Parathyroid adenoma (tissue), 2 donors: Measurements from ENCODE around the gene ARHGAP26.

Source experiments
- H2AFZ ChIP-seq: fragments of 300-600 bp; sonication (generic); one replicate; pipeline ENCODE4 v1.7.0; 2017; ENCODE audit warnings: antibody characterized with exemption, mild to moderate bottlenecking
- H3K27ac ChIP-seq: fragments of 300-600 bp; sonication (generic); one replicate; pipeline ENCODE4 v1.7.0; 2017
- H3K27me3 ChIP-seq: fragments of 300-600 bp; sonication (generic); one replicate; pipeline ENCODE4 v1.7.0; 2017; ENCODE audit warnings: low read length; ENCODE audit not compliant: control insufficient read depth, insufficient read depth
- H3K36me3 ChIP-seq: fragments of 300-600 bp; sonication (generic); one replicate; pipeline ENCODE4 v1.7.0; 2017; ENCODE audit warnings: low read length; ENCODE audit not compliant: control insufficient read depth, insufficient read depth
- H3K4me1 ChIP-seq: fragments of 300-600 bp; sonication (generic); one replicate; pipeline ENCODE4 v1.7.0; 2017; ENCODE audit warnings: control low read depth
- H3K4me2 ChIP-seq: fragments of 300-600 bp; sonication (generic); one replicate; pipeline ENCODE4 v1.7.0; 2017; ENCODE audit warnings: low read length
- H3K4me3 ChIP-seq: fragments of 300-600 bp; sonication (generic); one replicate; pipeline ENCODE4 v1.7.0; 2017; ENCODE audit warnings: low read depth, low read length
- H3K79me2 ChIP-seq: fragments of 300-600 bp; sonication (generic); one replicate; pipeline ENCODE4 v1.7.0; 2017; ENCODE audit warnings: control low read depth
- H3K9ac ChIP-seq: fragments of 300-600 bp; sonication (generic); one replicate; pipeline ENCODE4 v1.7.0; 2017; ENCODE audit warnings: mild to moderate bottlenecking
- H3K9me3 ChIP-seq: fragments of 300-600 bp; sonication (generic); one replicate; pipeline ENCODE4 v1.7.0; 2017; ENCODE audit warnings: low read length; ENCODE audit not compliant: control insufficient read depth
- TF ChIP-seq, protein P1 (sequence below): fragments of 300-600 bp; sonication (generic); IDR thresholded peaks from one replicate; pipeline ENCODE4 v1.7.0; 2017; ENCODE audit warnings: antibody characterized with exemption, mild to moderate bottlenecking
- donor health status: primary hyperparathyroidism.

ARHGAP26 gene

DNA sequence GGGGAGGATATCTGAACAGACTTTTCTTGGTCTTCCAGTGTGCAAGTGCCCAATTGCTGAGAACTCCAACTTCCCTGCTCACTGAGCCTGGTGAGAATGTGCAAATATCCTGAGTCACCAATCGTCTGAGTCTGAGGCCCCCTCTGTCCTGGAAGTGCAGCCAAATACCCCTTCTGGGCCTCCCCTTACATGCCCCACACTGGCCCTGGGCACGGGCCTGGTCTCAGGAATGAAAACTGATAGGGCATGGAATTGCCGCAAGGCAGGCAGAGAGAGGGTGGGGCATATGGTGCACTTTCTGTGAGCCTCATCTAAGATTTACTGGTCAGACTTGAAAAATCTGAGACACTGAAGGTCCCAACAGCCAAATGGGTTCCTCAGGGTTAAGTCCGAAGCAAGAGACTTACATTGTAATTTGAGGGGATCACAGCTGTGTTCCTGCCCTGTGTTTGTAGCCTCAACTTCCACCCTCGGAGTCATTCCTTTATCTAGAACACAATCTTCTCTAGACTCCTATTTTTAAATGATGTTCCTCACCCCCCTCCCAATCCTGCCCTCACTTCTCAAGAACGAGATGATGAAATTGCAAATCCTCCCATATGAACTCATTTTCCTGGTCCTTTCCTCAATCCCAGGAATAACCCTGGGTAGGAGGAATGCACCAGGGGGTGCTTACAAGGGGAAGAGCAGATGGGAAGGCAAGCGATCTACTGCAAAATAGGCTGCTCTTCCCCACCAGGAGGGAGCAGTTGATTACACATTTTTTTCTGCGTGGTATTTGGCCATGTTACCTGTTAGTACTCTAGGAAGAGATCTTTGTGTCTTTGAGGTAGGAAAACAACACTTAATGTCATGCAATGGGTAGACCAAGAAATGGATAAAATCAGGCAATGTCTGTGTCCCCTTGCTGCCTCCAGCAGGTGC, 34.6 kb upstream of the ARHGAP26 start:
- H3K36me3 ChIP-seq = no peaks in the 10 kb centered on the region
- no peaks in the 10 kb centered on the region for H3K79me2 ChIP-seq
- peaks cover 3% of the 10 kb centered on the region for H3K4me1 ChIP-seq
- no peak overlapping the region for H3K4me2 ChIP-seq
- no peaks in the 10 kb centered on the region for H3K27me3 ChIP-seq
- H3K9me3 ChIP-seq = no peaks in the 10 kb centered on the region
- no peak overlapping the region for H2AFZ ChIP-seq
- H3K4me3 ChIP-seq = no peak overlapping the region
- no peak overlapping the region for H3K9ac ChIP-seq
- TF ChIP-seq, protein P1, sequence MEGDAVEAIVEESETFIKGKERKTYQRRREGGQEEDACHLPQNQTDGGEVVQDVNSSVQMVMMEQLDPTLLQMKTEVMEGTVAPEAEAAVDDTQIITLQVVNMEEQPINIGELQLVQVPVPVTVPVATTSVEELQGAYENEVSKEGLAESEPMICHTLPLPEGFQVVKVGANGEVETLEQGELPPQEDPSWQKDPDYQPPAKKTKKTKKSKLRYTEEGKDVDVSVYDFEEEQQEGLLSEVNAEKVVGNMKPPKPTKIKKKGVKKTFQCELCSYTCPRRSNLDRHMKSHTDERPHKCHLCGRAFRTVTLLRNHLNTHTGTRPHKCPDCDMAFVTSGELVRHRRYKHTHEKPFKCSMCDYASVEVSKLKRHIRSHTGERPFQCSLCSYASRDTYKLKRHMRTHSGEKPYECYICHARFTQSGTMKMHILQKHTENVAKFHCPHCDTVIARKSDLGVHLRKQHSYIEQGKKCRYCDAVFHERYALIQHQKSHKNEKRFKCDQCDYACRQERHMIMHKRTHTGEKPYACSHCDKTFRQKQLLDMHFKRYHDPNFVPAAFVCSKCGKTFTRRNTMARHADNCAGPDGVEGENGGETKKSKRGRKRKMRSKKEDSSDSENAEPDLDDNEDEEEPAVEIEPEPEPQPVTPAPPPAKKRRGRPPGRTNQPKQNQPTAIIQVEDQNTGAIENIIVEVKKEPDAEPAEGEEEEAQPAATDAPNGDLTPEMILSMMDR = no peak
- H3K27ac ChIP-seq = no peak overlapping the region

- no peaks in the 10 kb centered on the region for H3K9me3 ChIP-seq
- H3K4me1 ChIP-seq = peaks cover 3% of the 10 kb centered on the region
- H3K27ac ChIP-seq = no peak overlapping the region
- no peak overlapping the region for H3K9ac ChIP-seq
- H3K27me3 ChIP-seq = no peaks in the 10 kb centered on the region
- H3K4me3 ChIP-seq = no peak overlapping the region
- H3K36me3 ChIP-seq = no peaks in the 10 kb centered on the region
- H2AFZ ChIP-seq = no peak overlapping the region
- H3K79me2 ChIP-seq = no peaks in the 10 kb centered on the region
- no peak overlapping the region for H3K4me2 ChIP-seq
- TF ChIP-seq, protein P1 = no peak
Observed at GRCh38 chr5:142736247-142736632, 33.9 kb upstream of the ARHGAP26 start.

GRCh38 chr5:142737179-142737578, 33.0 kb upstream of the ARHGAP26 start:
- Histone ChIP-seq H3K36me3 (no peaks in the 10 kb centered on the region), H3K27ac (no peak overlapping the region), H3K4me3 (no peak overlapping the region), H3K4me1 (peaks cover 3% of the 10 kb centered on the region), H3K79me2 (no peaks in the 10 kb centered on the region), H3K9me3 (no peaks in the 10 kb centered on the region), H3K27me3 (no peaks in the 10 kb centered on the region), H3K9ac (no peak overlapping the region), H3K4me2 (no peak overlapping the region), H2AFZ (no peak overlapping the region)
- TF ChIP-seq, protein P1 = no peak

DNA sequence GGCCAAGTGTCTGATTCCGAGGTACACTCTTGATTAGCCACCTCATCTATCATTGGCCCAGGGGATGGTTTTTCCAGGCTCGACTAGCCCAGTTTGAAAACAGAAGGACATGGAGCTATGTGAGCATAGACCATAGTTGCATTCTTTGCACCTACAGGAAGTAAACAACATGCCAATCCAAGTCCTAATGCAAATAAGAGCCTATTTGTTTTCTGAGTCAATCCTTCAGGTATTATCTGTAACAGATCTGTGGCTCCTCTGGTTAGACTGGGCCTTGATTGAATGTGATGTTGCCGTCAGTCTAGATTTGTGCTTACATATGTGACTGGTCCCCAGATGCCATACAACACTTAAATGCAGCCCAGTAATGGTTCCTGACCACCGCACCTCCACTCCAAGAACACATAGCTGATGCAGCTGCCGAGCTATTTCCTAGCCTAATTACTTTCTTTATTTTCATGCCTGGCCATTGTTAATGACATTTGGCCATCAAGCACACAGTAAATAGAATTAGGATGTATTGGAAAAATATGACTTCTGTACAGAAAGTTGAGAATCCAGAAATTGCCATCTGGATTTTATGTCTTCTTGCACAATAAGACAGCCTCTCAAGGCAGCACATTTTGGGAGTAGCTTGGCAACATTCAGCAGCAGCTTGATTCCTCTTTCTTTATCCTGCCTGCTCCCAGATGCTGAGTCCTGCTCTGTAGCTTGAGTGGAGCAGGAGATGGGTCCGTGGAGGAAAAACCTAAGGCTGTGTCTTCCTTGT, 29.5 kb upstream of the ARHGAP26 start:
- Histone ChIP-seq H3K9ac (no peak overlapping the region), H3K4me3 (no peak overlapping the region), H3K9me3 (no peaks in the 10 kb centered on the region), H3K79me2 (no peaks in the 10 kb centered on the region), H3K36me3 (no peaks in the 10 kb centered on the region), H3K4me2 (no peak overlapping the region), H3K4me1 (no peaks in the 10 kb centered on the region), H3K27me3 (no peaks in the 10 kb centered on the region), H2AFZ (no peak overlapping the region), H3K27ac (no peak overlapping the region)
- TF ChIP-seq, protein P1 = no peak
